Kidney epithelial cell (primary cell): ENCODE measurements around the gene DCANP1. TPM values are rescaled to one million over a fixed set of nuclear protein-coding genes. Genes with fewer than 3 reads are reported as not detected.

Source experiments
- DNase-seq: peaks from one replicate; pipeline ENCODE4 v3.0.0-alpha.2; 2010; ENCODE audit warnings: low read depth
- H3K27me3 ChIP-seq: 2 replicates; pipeline ENCODE4 v1.6.0; 2011; ENCODE audit warnings: low read length; ENCODE audit not compliant: control insufficient read depth, insufficient read depth
- H3K36me3 ChIP-seq: 2 replicates; pipeline ENCODE4 v1.5.1; 2011; ENCODE audit warnings: low read length; ENCODE audit not compliant: control insufficient read depth, insufficient read depth
- H3K4me3 ChIP-seq: 2 replicates; pipeline ENCODE4 v1.5.1; 2011; ENCODE audit warnings: low read depth, mild to moderate bottlenecking, control low read depth, low read length
- CTCF ChIP-seq: IDR thresholded peaks from 2 replicates; pipeline ENCODE4 v1.5.1; 2011; ENCODE audit warnings: mild to moderate bottlenecking, moderate library complexity, low read length, control low read depth, inconsistent platforms; ENCODE audit not compliant: insufficient read depth, poor library complexity, severe bottlenecking
- total RNA-seq: library from RNA; depleted of rRNA; stranded (reverse); fragments of >200 nt; gene quantifications from 2 replicates; pipeline ENCODE4 v1.2.3, GENCODE V29; 2015

The DCANP1 gene
- total RNA-seq, 1 donor from 2014 or later: not detected

- H3K4me3 ChIP-seq: no peak overlapping the region
Measured at GRCh38 chr5:135491038-135491551, 43.9 kb upstream of the DCANP1 start.

GRCh38 chr5:135490245-135491037, 43.3 kb upstream of the DCANP1 start:
- H3K4me3 ChIP-seq: no peak overlapping the region
- no peak for DNase-seq
- TF ChIP-seq CTCF: no peak
- peaks cover 52% of the 10 kb centered on the region for H3K27me3 ChIP-seq
- no peaks in the 10 kb centered on the region for H3K36me3 ChIP-seq

More at GRCh38 chr5:135491038-135491551, 43.9 kb upstream of the DCANP1 start:
- Histone ChIP-seq H3K36me3 (no peaks in the 10 kb centered on the region), H3K27me3 (peaks cover 47% of the 10 kb centered on the region)
- TF ChIP-seq CTCF: no peak
- no peak for DNase-seq

- no peak for TF ChIP-seq CTCF
- H3K4me3 ChIP-seq: peak overlapping the region; percentile 31
Measured at GRCh38 chr5:135489466-135490244, 42.5 kb upstream of the DCANP1 start.

GRCh38 chr5:135488727-135489465, 41.7 kb upstream of the DCANP1 start:
- peak; percentile 21 for DNase-seq
- Histone ChIP-seq H3K4me3 (peak overlapping the region; percentile 31), H3K27me3 (peaks cover 58% of the 10 kb centered on the region), H3K36me3 (no peaks in the 10 kb centered on the region)
- TF ChIP-seq CTCF: no peak

More at GRCh38 chr5:135489466-135490244, 42.5 kb upstream of the DCANP1 start:
- no peak for DNase-seq
- Histone ChIP-seq H3K36me3 (no peaks in the 10 kb centered on the region), H3K27me3 (peaks cover 55% of the 10 kb centered on the region)

- Histone ChIP-seq H3K27me3 (peaks cover 58% of the 10 kb centered on the region), H3K4me3 (no peak overlapping the region), H3K36me3 (no peaks in the 10 kb centered on the region)
- no peak for TF ChIP-seq CTCF
- DNase-seq: no peak
Measured at GRCh38 chr5:135487839-135488514, 40.8 kb upstream of the DCANP1 start.
